SK-N-SH (cell line): ENCODE measurements around the gene SYT13. TPM values are rescaled to one million over a fixed set of nuclear protein-coding genes. Genes with fewer than 3 reads are reported as not detected.

Source experiments
- CTCF ChIA-PET: fragments of 300-600, 350-600 bp; formaldehyde crosslinking; extraction: SDS; loops from one replicate; lab custom pipeline; 2021; lab: Yijun Ruan, JAX
- POLR2A ChIA-PET: fragments of 350-600 bp; sonication (Branson Sonifier 250); formaldehyde crosslinking; extraction: SDS; loops from one replicate; lab custom pipeline; 2020; ENCODE audit warnings: antibody characterized with exemption, inconsistent platforms; lab: Yijun Ruan, JAX
- DNase-seq: peaks from one replicate; pipeline ENCODE4 v3.0.0; 2012
- H2AFZ ChIP-seq: fragments of 200-600 bp; sonication (generic); 2 replicates; pipeline ENCODE4 v1.8.1; 2016; ENCODE audit warnings: antibody characterized with exemption, mild to moderate bottlenecking, low read depth
- H3F3A ChIP-seq: fragments of 200-600 bp; sonication (generic); replicated peaks from 2 replicates; pipeline ENCODE3; 2016; ENCODE audit warnings: antibody characterized with exemption, mild to moderate bottlenecking; ENCODE audit not compliant: insufficient read depth
- H3K27ac ChIP-seq, 2 experiments: fragments of 200-500 bp in 1 of 2; fragments of 200-600 bp in 1 of 2; sonication (Bioruptor generic) in 1 of 2; sonication (generic), shearing (Covaris generic) in 1 of 2; 2 replicates each; pipeline versions ENCODE4 v1.5.1 to v1.6.1; 2014 to 2016; ENCODE audit warnings: low read depth in 2 of 2, inconsistent platforms in 1 of 2, low read length in 1 of 2, mild to moderate bottlenecking in 1 of 2, mixed read lengths in 1 of 2
- H3K27me3 ChIP-seq: fragments of 200-600 bp; sonication (generic), shearing (Covaris generic); 2 replicates; pipeline ENCODE4 v1.6.1; 2016; ENCODE audit warnings: mixed run types; ENCODE audit not compliant: insufficient read depth
- H3K36me3 ChIP-seq, 2 experiments: fragments of 200-500 bp in 1 of 2; fragments of 200-600 bp in 1 of 2; sonication (Bioruptor generic) in 1 of 2; sonication (generic) in 1 of 2; replicated peaks in 1 of 2; 2 replicates each; pipeline versions ENCODE3 to v1.5.1; 2014 to 2016; ENCODE audit warnings: low read length in 1 of 2, mild to moderate bottlenecking in 1 of 2; ENCODE audit not compliant: insufficient read depth in 2 of 2, control insufficient read depth in 1 of 2
- H3K4me1 ChIP-seq, 2 experiments: fragments of 200-500 bp in 1 of 2; fragments of 200-600 bp in 1 of 2; sonication (Bioruptor generic) in 1 of 2; sonication (generic), shearing (Covaris generic) in 1 of 2; 2 replicates each; pipeline versions ENCODE4 v1.5.1 to v1.6.1; 2014 to 2016; ENCODE audit warnings: low read depth in 1 of 2, low read length in 1 of 2, mixed run types in 1 of 2; ENCODE audit not compliant: insufficient read depth in 2 of 2, control insufficient read depth in 1 of 2
- H3K4me2 ChIP-seq: fragments of 200-600 bp; sonication (generic), shearing (Covaris generic); 2 replicates; pipeline ENCODE4 v1.6.1; 2017; ENCODE audit warnings: mixed run types
- H3K4me3 ChIP-seq, 2 experiments: fragments of 200-500 bp in 1 of 2; fragments of 200-600 bp in 1 of 2; sonication (Bioruptor generic) in 1 of 2; sonication (generic), shearing (Covaris generic) in 1 of 2; 2 replicates each; pipeline versions ENCODE4 v1.5.1 to v1.8.1; 2014 to 2016; ENCODE audit warnings: low read depth in 2 of 2, inconsistent platforms in 1 of 2, low read length in 1 of 2, mild to moderate bottlenecking in 1 of 2, mixed read lengths in 1 of 2, moderate library complexity in 1 of 2
- H3K79me2 ChIP-seq: fragments of 200-600 bp; sonication (generic); 2 replicates; pipeline ENCODE4 v1.8.1; 2017; ENCODE audit warnings: mild to moderate bottlenecking; ENCODE audit not compliant: insufficient read depth
- H3K9ac ChIP-seq: fragments of 200-600 bp; sonication (generic); 2 replicates; pipeline ENCODE4 v1.6.1; 2017; ENCODE audit warnings: mixed run types
- H3K9me2 ChIP-seq: fragments of 200-600 bp; sonication (generic); 2 replicates; pipeline ENCODE4 v1.6.1; 2017; ENCODE audit warnings: mixed run types
- H3K9me3 ChIP-seq: fragments of 200-600 bp; sonication (generic); 2 replicates; pipeline ENCODE4 v1.6.1; 2017; ENCODE audit warnings: mixed run types, mild to moderate bottlenecking, moderate library complexity
- H4K20me1 ChIP-seq: fragments of 200-600 bp; sonication (generic); 2 replicates; pipeline ENCODE4 v1.6.1; 2017; ENCODE audit warnings: mild to moderate bottlenecking, mixed run types; ENCODE audit not compliant: insufficient read depth
- CHD2 ChIP-seq: fragments of 150-350 bp; IDR thresholded peaks from 2 replicates; pipeline ENCODE4 v1.6.1; 2018; ENCODE audit warnings: low read length; ENCODE audit not compliant: partially characterized antibody
- FOXM1 ChIP-seq: IDR thresholded peaks from 2 replicates; pipeline ENCODE4 v1.4.0; 2012; ENCODE audit warnings: low read depth, mild to moderate bottlenecking
- JUND ChIP-seq: IDR thresholded peaks from 2 replicates; pipeline ENCODE4 v1.4.0; 2012
- NRF1 ChIP-seq: IDR thresholded peaks from 2 replicates; pipeline ENCODE4 v1.6.1; 2012; ENCODE audit warnings: low read depth, mild to moderate bottlenecking, low read length
- POLR2AphosphoS5 ChIP-seq: IDR thresholded peaks from 2 replicates; pipeline ENCODE4 v1.6.1; 2012; ENCODE audit warnings: low read depth, low read length
- RAD21 ChIP-seq: IDR thresholded peaks from 2 replicates; pipeline ENCODE4 v1.6.1; 2012; ENCODE audit warnings: mild to moderate bottlenecking, low read length
- RCOR1 ChIP-seq: fragments of 150-350 bp; IDR thresholded peaks from 2 replicates; pipeline ENCODE4 v1.6.1; 2017; ENCODE audit warnings: antibody characterized with exemption, low read length
- REST ChIP-seq: IDR thresholded peaks from 2 replicates; pipeline ENCODE4 v1.6.1; 2012; ENCODE audit warnings: mild to moderate bottlenecking, low read depth, low read length, moderate library complexity
- SIN3A ChIP-seq: IDR thresholded peaks from 2 replicates; pipeline ENCODE4 v1.6.1; 2012; ENCODE audit warnings: low read depth, mild to moderate bottlenecking, low read length, moderate library complexity, borderline replicate concordance
- SMC3 ChIP-seq: IDR thresholded peaks from 2 replicates; pipeline ENCODE4 v1.6.1; 2012; ENCODE audit warnings: low read depth, low read length, improper control_type of control experiment
- TAF1 ChIP-seq: IDR thresholded peaks from 2 replicates; pipeline ENCODE4 v1.6.1; 2012; ENCODE audit warnings: low read depth, mild to moderate bottlenecking, low read length, moderate library complexity, borderline replicate concordance
- USF1 ChIP-seq: IDR thresholded peaks from 2 replicates; pipeline ENCODE4 v1.4.0; 2012; ENCODE audit warnings: low read depth, borderline replicate concordance
- WGBS: methylation state at CpG from one replicate; pipeline ENCODE4 v1.1.6; 2017; ENCODE audit warnings: low lambda C conversion rate; 5-methylcytosine and 5-hydroxymethylcytosine counted together
- polyA plus RNA-seq, 3 experiments: library from polyadenylated mRNA; depleted of rRNA; stranded (reverse); fragments of >200 nt; gene quantifications; 2 replicates each; pipeline ENCODE4 v1.2.3, GENCODE V29; 2012
- TF ChIP-seq, protein P1 (sequence below): fragments of 200-600 bp; sonication (generic); IDR thresholded peaks from 2 replicates; pipeline ENCODE4 v1.6.1; 2017; ENCODE audit warnings: antibody characterized with exemption, mild to moderate bottlenecking, moderate library complexity

The SYT13 gene
- polyA plus RNA-seq, 1 of the 3 experiments (the other 2 are of a cell fraction), result not detected

GRCh38 chr11:45304111-45304991, 18.2 kb upstream of the SYT13 start (continued):
- TF ChIP-seq USF1 (no peak), REST (no peak)

- H3K36me3 ChIP-seq, result no peaks in the 10 kb centered on the region
- no peaks in the 10 kb centered on the region for H3K4me1 ChIP-seq
- H2AFZ ChIP-seq, result no peak overlapping the region
- DNase-seq, result no peak
- no peak for TF ChIP-seq NRF1
- TF ChIP-seq RAD21, result no peak
- TF ChIP-seq SMC3, result no peak
- no peak for TF ChIP-seq RCOR1
- no peak for TF ChIP-seq FOXM1
- TF ChIP-seq, protein P1, sequence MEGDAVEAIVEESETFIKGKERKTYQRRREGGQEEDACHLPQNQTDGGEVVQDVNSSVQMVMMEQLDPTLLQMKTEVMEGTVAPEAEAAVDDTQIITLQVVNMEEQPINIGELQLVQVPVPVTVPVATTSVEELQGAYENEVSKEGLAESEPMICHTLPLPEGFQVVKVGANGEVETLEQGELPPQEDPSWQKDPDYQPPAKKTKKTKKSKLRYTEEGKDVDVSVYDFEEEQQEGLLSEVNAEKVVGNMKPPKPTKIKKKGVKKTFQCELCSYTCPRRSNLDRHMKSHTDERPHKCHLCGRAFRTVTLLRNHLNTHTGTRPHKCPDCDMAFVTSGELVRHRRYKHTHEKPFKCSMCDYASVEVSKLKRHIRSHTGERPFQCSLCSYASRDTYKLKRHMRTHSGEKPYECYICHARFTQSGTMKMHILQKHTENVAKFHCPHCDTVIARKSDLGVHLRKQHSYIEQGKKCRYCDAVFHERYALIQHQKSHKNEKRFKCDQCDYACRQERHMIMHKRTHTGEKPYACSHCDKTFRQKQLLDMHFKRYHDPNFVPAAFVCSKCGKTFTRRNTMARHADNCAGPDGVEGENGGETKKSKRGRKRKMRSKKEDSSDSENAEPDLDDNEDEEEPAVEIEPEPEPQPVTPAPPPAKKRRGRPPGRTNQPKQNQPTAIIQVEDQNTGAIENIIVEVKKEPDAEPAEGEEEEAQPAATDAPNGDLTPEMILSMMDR, result no peak
- no peak for TF ChIP-seq CHD2
- no peak for TF ChIP-seq TAF1
- no peak for TF ChIP-seq JUND
- no peak for TF ChIP-seq SIN3A
- no peak for TF ChIP-seq POLR2AphosphoS5
- H3F3A ChIP-seq, result no peaks in the 10 kb centered on the region
- H3K27ac ChIP-seq, result no peak overlapping the region
- no peaks in the 10 kb centered on the region for H4K20me1 ChIP-seq
- ChIA-PET POLR2A (no interaction called here), CTCF (interaction anchor here (0.9 to 3.2 kb wide), 8 partner anchors 10 to 376 kb away, joined by 3 to 11 read pairs (median 3); no protein-coding TSS in a partner anchor)
- H3K27me3 ChIP-seq, result peaks cover 28% of the 10 kb centered on the region
- H3K9me3 ChIP-seq, result no peaks in the 10 kb centered on the region
- H3K4me3 ChIP-seq, result no peak overlapping the region
- no peak overlapping the region for H3K4me2 ChIP-seq
- 58% methylated on average over 6 of the region's 6 CpGs for whole genome bisulfite sequencing
- H3K9ac ChIP-seq, result no peak overlapping the region
- no peaks in the 10 kb centered on the region for H3K79me2 ChIP-seq
- H3K9me2 ChIP-seq, result no peaks in the 10 kb centered on the region
Measured at GRCh38 chr11:45303316-45303715, 17.2 kb upstream of the SYT13 start.
